ENCODE data around the gene KISS1R. TPM values are rescaled to one million over a fixed set of nuclear protein-coding genes. Genes with fewer than 3 reads are reported as not detected.

Gene KISS1R
- total RNA-seq, 1 donor from 2014 or later = 1.7 TPM

DNA sequence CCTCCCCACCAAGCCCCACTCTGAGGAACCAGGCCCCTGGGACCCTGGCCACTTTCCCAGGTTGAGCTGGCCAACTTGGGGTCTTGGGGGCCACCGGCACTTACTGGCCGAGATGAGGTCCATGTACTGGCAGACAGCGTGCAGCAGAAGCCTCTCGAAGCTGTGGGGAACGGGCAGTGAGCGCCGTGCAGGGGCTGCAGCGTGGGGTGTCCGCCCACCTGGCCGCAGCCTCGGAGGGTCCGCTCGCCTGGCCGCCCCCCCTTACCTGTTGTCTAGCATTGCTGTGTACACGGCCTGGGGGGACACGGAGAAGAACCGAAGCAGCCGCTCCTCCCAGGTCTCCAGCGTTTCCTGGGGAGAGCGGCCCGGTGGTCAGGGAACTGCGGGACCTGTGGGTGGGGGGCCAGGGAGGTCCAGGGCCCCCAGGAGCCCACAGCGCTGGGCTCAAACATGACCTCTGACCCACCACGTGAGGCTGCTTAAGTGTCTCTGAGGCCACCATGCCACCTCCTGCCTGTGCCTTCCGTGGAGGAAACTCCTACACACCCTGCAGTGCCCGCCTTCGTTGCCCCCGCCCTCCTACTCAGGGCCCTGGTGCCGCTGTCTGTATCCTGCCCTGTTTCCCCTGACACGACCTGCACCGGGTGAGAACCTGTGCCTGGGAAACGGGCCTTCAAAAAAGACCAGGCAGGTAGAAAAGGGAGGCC lies 17.6 kb upstream of the KISS1R start:
- no peak overlapping the region for H3K4me3 Mint-ChIP-seq (ENCODE audit: unreplicated experiment)
- no peak overlapping the region for H3K27ac Mint-ChIP-seq (ENCODE audit: unreplicated experiment)
- DNase-seq (ENCODE audit: extremely low spot score, unreplicated experiment) = no peak
- peaks cover 13% of the 10 kb centered on the region for H3K36me3 Mint-ChIP-seq (ENCODE audit: unreplicated experiment)
- TF ChIP-seq, protein P1, sequence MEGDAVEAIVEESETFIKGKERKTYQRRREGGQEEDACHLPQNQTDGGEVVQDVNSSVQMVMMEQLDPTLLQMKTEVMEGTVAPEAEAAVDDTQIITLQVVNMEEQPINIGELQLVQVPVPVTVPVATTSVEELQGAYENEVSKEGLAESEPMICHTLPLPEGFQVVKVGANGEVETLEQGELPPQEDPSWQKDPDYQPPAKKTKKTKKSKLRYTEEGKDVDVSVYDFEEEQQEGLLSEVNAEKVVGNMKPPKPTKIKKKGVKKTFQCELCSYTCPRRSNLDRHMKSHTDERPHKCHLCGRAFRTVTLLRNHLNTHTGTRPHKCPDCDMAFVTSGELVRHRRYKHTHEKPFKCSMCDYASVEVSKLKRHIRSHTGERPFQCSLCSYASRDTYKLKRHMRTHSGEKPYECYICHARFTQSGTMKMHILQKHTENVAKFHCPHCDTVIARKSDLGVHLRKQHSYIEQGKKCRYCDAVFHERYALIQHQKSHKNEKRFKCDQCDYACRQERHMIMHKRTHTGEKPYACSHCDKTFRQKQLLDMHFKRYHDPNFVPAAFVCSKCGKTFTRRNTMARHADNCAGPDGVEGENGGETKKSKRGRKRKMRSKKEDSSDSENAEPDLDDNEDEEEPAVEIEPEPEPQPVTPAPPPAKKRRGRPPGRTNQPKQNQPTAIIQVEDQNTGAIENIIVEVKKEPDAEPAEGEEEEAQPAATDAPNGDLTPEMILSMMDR (IDR thresholded peaks at IDR 0.05) = no peak
- H3K9me3 Mint-ChIP-seq (ENCODE audit: unreplicated experiment) = no peaks in the 10 kb centered on the region
- H3K27me3 Mint-ChIP-seq (ENCODE audit: unreplicated experiment) = no peaks in the 10 kb centered on the region
- peaks cover 6% of the 10 kb centered on the region for H3K4me1 Mint-ChIP-seq (ENCODE audit: unreplicated experiment)

DNA sequence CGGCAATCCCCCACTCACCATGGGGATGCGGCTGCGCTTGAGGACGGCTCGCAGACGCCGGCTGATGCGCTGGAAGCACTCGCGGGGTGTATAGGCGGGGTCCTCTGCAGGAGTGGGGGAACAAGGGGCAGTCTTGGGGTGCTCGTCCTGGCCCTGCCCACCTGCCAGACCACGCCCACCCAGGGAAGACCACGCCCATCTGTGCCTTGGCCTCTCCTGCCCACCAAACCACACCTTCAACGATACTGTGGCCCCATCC lies 17.2 kb upstream of the KISS1R start:
- TF ChIP-seq, protein P1 (IDR thresholded peaks at IDR 0.05) = no peak
- no peaks in the 10 kb centered on the region for H3K27me3 Mint-ChIP-seq (ENCODE audit: unreplicated experiment)
- no peak for DNase-seq (ENCODE audit: extremely low spot score, unreplicated experiment)
- peaks cover 14% of the 10 kb centered on the region for H3K36me3 Mint-ChIP-seq (ENCODE audit: unreplicated experiment)
- H3K27ac Mint-ChIP-seq (ENCODE audit: unreplicated experiment) = no peak overlapping the region
- peaks cover 6% of the 10 kb centered on the region for H3K4me1 Mint-ChIP-seq (ENCODE audit: unreplicated experiment)
- no peak overlapping the region for H3K4me3 Mint-ChIP-seq (ENCODE audit: unreplicated experiment)
- H3K9me3 Mint-ChIP-seq (ENCODE audit: unreplicated experiment) = no peaks in the 10 kb centered on the region

DNA sequence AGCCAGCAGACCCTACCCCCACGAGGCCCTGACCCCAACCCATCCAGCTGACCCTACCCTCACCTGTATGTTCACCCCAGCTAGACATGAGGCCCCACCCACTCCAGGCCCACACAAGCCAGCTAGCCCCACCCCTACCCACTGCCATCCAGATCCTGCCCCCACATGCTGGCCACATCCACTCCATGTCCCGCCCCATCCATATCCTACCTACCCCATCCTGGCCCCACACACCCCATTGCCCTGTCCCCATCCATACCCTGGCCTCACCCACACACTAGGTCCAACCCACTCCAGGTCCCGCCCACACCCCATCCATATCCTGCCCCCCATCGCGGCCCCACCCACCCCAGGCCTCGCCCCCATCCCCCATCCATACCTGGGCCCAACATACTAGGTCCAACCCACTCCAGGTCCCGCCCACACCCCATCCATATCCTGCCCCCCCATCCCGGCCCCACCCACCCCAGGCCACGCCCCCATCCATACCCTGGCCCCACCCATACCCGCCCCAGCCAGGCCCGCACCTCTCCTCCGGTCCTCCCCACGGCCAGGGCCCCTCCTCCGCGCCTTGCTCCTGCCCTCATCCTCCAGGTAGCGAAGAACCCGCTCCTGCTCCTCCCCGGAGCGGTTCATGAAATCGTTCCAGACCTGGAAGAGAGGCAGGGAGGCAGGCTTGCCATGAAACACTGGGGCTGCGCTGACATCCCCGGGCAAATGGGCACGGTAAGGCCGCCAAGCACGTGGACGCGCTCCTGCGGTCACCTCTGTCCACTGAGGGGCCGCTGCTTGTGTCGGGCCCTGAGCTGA lies 16.6 kb upstream of the KISS1R start:
- no peaks in the 10 kb centered on the region for H3K27me3 Mint-ChIP-seq (ENCODE audit: unreplicated experiment)
- H3K9me3 Mint-ChIP-seq (ENCODE audit: unreplicated experiment) = no peaks in the 10 kb centered on the region
- H3K36me3 Mint-ChIP-seq (ENCODE audit: unreplicated experiment) = peaks cover 14% of the 10 kb centered on the region
- DNase-seq (ENCODE audit: extremely low spot score, unreplicated experiment) = no peak
- no peak overlapping the region for H3K4me3 Mint-ChIP-seq (ENCODE audit: unreplicated experiment)
- no peak overlapping the region for H3K27ac Mint-ChIP-seq (ENCODE audit: unreplicated experiment)
- TF ChIP-seq, protein P1 (IDR thresholded peaks at IDR 0.05) = no peak
- H3K4me1 Mint-ChIP-seq (ENCODE audit: unreplicated experiment) = peaks cover 6% of the 10 kb centered on the region

DNA sequence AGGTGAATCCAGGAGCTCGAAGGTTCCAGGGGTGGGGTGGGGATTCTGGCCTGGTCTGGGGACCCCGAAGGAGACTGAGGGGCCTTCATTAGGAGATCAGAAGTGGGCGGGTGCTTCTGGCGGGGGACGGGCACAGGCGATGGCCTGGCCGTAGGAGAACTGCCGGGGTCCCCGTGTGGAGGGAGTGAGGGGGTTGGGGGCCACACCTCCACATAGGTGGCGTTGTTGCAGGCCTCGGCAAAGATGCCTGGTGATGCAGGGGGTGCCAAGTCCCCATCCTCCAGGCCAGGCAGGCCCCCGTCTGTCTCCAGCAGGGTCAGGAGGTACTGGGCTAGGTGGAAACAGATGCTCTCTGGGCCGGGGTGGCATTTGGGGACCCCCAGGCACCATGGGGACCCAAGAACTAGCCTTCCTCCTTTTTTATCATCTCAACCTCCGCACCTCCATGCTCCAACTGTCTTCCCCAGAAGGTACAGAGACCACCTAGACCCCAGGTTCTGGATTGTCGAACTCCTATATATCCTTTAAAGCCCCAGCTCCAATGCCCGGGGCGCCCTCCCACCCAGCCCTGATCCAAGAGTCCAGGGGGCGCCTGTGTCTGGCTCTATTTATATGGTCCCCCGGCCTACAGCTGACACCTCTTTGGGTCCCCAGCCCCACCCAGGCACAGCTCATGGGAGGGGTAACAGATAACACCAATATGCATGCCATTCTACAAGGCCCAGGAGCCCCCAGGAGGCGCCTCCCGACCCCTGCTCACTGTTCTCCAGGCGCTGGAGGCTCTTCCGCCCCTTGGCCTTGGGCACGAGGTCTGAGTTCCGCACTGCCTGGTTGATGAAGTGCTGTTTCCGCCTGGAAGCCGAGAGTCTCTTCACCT lies 15.7 kb upstream of the KISS1R start:
- Mint-ChIP-seq H3K4me3 (ENCODE audit: unreplicated experiment) (no peak overlapping the region), H3K36me3 (ENCODE audit: unreplicated experiment) (peaks cover 14% of the 10 kb centered on the region), H3K9me3 (ENCODE audit: unreplicated experiment) (no peaks in the 10 kb centered on the region), H3K27me3 (ENCODE audit: unreplicated experiment) (no peaks in the 10 kb centered on the region), H3K27ac (ENCODE audit: unreplicated experiment) (no peak overlapping the region), H3K4me1 (ENCODE audit: unreplicated experiment) (peaks cover 6% of the 10 kb centered on the region)
- TF ChIP-seq, protein P1 (IDR thresholded peaks at IDR 0.05) = no peak
- DNase-seq (ENCODE audit: extremely low spot score, unreplicated experiment) = no peak

DNA sequence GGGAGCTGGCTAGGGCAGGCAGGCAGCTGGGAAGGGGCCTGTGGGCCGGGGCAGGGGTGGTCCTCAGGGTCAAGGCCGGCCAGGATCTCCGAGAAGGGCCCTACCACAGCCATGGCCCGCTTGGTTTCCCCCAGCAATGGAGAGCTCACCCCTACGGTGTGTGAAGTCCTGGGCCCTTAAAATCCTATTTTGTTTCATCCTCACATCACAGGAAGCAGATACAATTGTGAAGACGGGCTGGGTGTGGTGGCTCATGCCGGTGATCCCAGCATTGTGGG lies 15.1 kb upstream of the KISS1R start:
- peaks cover 6% of the 10 kb centered on the region for H3K4me1 Mint-ChIP-seq (ENCODE audit: unreplicated experiment)
- H3K36me3 Mint-ChIP-seq (ENCODE audit: unreplicated experiment) = peaks cover 11% of the 10 kb centered on the region
- TF ChIP-seq, protein P1 (IDR thresholded peaks at IDR 0.05) = no peak
- H3K9me3 Mint-ChIP-seq (ENCODE audit: unreplicated experiment) = no peaks in the 10 kb centered on the region
- no peak overlapping the region for H3K4me3 Mint-ChIP-seq (ENCODE audit: unreplicated experiment)
- no peak for DNase-seq (ENCODE audit: extremely low spot score, unreplicated experiment)
- no peak overlapping the region for H3K27ac Mint-ChIP-seq (ENCODE audit: unreplicated experiment)
- H3K27me3 Mint-ChIP-seq (ENCODE audit: unreplicated experiment) = no peaks in the 10 kb centered on the region

Data from osteocyte (in vitro differentiated cells).